A673 (cell line): ENCODE data around the gene C20orf173. TPM values are rescaled to one million over a fixed set of nuclear protein-coding genes. Genes with fewer than 3 reads are reported as not detected.

Source experiments
- BruUV-seq: library from RNA; stranded (reverse); fragments of 400-500 nt; replicated peaks from 2 replicates; lab custom pipeline; 2021; lab: Mats Ljungman, UMichigan
- CTCF ChIA-PET: fragments of 300-600 bp; sonication (Branson Sonifier 250); formaldehyde crosslinking; loops from one replicate; lab custom pipeline; 2022; ENCODE audit warnings: antibody characterized with exemption; lab: Charles Lee
- POLR2A ChIA-PET: fragments of 300-600 bp; sonication (Branson Sonifier 250); formaldehyde crosslinking; loops from one replicate; lab custom pipeline; 2022; ENCODE audit warnings: antibody characterized with exemption; ENCODE audit not compliant: low non-redundant PET; lab: Charles Lee
- DNase-seq: peaks from one replicate; pipeline ENCODE4 v3.0.0-alpha.2; 2015; ENCODE audit warnings: low spot score
- H3K27ac ChIP-seq: fragments of 200-600 bp; sonication (generic); 2 replicates; pipeline ENCODE4 v1.5.1; 2016; ENCODE audit warnings: mixed run types, low read depth, mild to moderate bottlenecking, mixed read lengths, antibody characterized with exemption, low read length; ENCODE audit not compliant: poor library complexity, severe bottlenecking
- H3K27me3 ChIP-seq: fragments of 200-600 bp; sonication (generic); replicated peaks from 2 replicates; pipeline ENCODE4 v1.6.1; 2017; ENCODE audit warnings: mixed run types, low read depth, mild to moderate bottlenecking, mixed read lengths, antibody characterized with exemption, low read length; ENCODE audit not compliant: insufficient read depth, poor library complexity
- H3K36me3 ChIP-seq: fragments of 200-600 bp; sonication (generic); 2 replicates; pipeline ENCODE4 v1.6.1; 2016; ENCODE audit warnings: mixed run types, mild to moderate bottlenecking, mixed read lengths, antibody characterized with exemption, low read length; ENCODE audit not compliant: insufficient read depth, poor library complexity, severe bottlenecking
- H3K4me1 ChIP-seq: fragments of 200-600 bp; sonication (generic); 2 replicates; pipeline ENCODE4 v1.6.1; 2017; ENCODE audit warnings: mixed run types, mild to moderate bottlenecking, mixed read lengths, antibody characterized with exemption, low read length; ENCODE audit not compliant: insufficient read depth, poor library complexity, severe bottlenecking
- H3K4me3 ChIP-seq: fragments of 200-600 bp; sonication (generic); 2 replicates; pipeline ENCODE4 v1.5.1; 2016; ENCODE audit warnings: low read depth, mixed run types, mild to moderate bottlenecking, mixed read lengths, low read length; ENCODE audit not compliant: poor library complexity, severe bottlenecking
- H3K9me3 ChIP-seq: fragments of 200-600 bp; sonication (generic); 2 replicates; pipeline ENCODE4 v1.6.1; 2016; ENCODE audit warnings: mixed run types, low read depth, mild to moderate bottlenecking, mixed read lengths, antibody characterized with exemption, low read length; ENCODE audit not compliant: poor library complexity, severe bottlenecking
- CTCF ChIP-seq: fragments of 300-800, 200-600 bp; sonication (generic); conservative IDR thresholded peaks from 2 replicates; pipeline ENCODE4 v1.5.1; 2017; ENCODE audit warnings: low read depth, mild to moderate bottlenecking, antibody characterized with exemption, low read length, moderate library complexity, mixed read lengths
- EZH2 ChIP-seq: fragments of 200-600 bp; sonication (generic); IDR thresholded peaks from 2 replicates; pipeline ENCODE4 v1.6.1; 2017; ENCODE audit warnings: borderline replicate concordance, low read depth, mild to moderate bottlenecking, mixed read lengths, antibody characterized with exemption, low read length; ENCODE audit not compliant: poor library complexity, severe bottlenecking
- intact Hi-C: fragments of 100-400 bp; cut with micrococcal nuclease; formaldehyde crosslinking; loops from one replicate; pipeline ENCODE4 v1.10.0; 2022; ENCODE audit not compliant: unreplicated experiment
- total RNA-seq: library from RNA; stranded (reverse); gene quantifications from 2 replicates; pipeline ENCODE4 v1.2.3, GENCODE V29; 2021

Gene C20orf173
- total RNA-seq, 1 experiment from 2014 or later, result not detected

- no peak for DNase-seq
- POLR2A ChIA-PET, result no interaction called here
- no peak overlapping the region for H3K4me3 ChIP-seq
- no peak overlapping the region for H3K27ac ChIP-seq
- TF ChIP-seq EZH2 (no peak), CTCF (no peak)
- no peaks in the 10 kb centered on the region for H3K27me3 ChIP-seq
- peaks cover 62% of the 10 kb centered on the region for H3K36me3 ChIP-seq
- H3K4me1 ChIP-seq, result no peaks in the 10 kb centered on the region
- CTCF ChIA-PET, result no interaction called here
- intact Hi-C loops, result no loop called here
- BruUV-seq, result no TSS peak
- no peaks in the 10 kb centered on the region for H3K9me3 ChIP-seq
These were observed 38.7 kb downstream of the C20orf173 start for GRCh38 chr20:35490736-35491181.

GRCh38 chr20:35489717-35490116 is 39.7 kb downstream of the C20orf173 start:
- no peak for DNase-seq
- Histone ChIP-seq H3K4me3 (no peak overlapping the region), H3K27me3 (no peaks in the 10 kb centered on the region), H3K36me3 (peaks cover 57% of the 10 kb centered on the region), H3K27ac (no peak overlapping the region), H3K4me1 (no peaks in the 10 kb centered on the region), H3K9me3 (no peaks in the 10 kb centered on the region)
- BruUV-seq, result no TSS peak
- no peak for TF ChIP-seq EZH2
- TF ChIP-seq CTCF, result no peak
- ChIA-PET POLR2A (no interaction called here), CTCF (no interaction called here)
- intact Hi-C loops, result no loop called here

GRCh38 chr20:35487479-35487878 is 42.0 kb downstream of the C20orf173 start:
- CTCF ChIA-PET, result no interaction called here

More at GRCh38 chr20:35487479-35487878, 42.0 kb downstream of the C20orf173 start:
- no peak for TF ChIP-seq EZH2
- TF ChIP-seq CTCF, result no peak
- POLR2A ChIA-PET, result no interaction called here
- Histone ChIP-seq H3K4me3 (no peak overlapping the region), H3K4me1 (no peaks in the 10 kb centered on the region), H3K27me3 (no peaks in the 10 kb centered on the region), H3K9me3 (peaks cover 4% of the 10 kb centered on the region), H3K27ac (no peak overlapping the region), H3K36me3 (peaks cover 50% of the 10 kb centered on the region)
- no TSS peak for BruUV-seq
- no peak for DNase-seq
- intact Hi-C loops, result no loop called here
